Fibroblast of lung (primary cell): ENCODE results near the gene DPPA4. TPM values are rescaled to one million over a fixed set of nuclear protein-coding genes. Genes with fewer than 3 reads are reported as not detected.

Source experiments
- DNase-seq, 2 donors: peaks; one replicate each; pipeline versions ENCODE4 v3.0.0 to v3.0.0-alpha.2; 2010; ENCODE audit warnings: low read depth in 2 of 2
- H2AFZ ChIP-seq: 2 replicates; pipeline ENCODE4 v1.5.1; 2012; ENCODE audit warnings: low read length, control low read depth, inconsistent platforms
- H3K27ac ChIP-seq: 2 replicates; pipeline ENCODE4 v1.5.1; 2011; ENCODE audit warnings: low read length, control low read depth; ENCODE audit not compliant: insufficient read depth
- H3K27me3 ChIP-seq: 2 replicates; pipeline ENCODE4 v1.5.1; 2011; ENCODE audit warnings: mild to moderate bottlenecking, low read length; ENCODE audit not compliant: control insufficient read depth, insufficient read depth
- H3K36me3 ChIP-seq: 2 replicates; pipeline ENCODE4 v1.5.1; 2011; ENCODE audit warnings: low read length; ENCODE audit not compliant: control insufficient read depth, insufficient read depth
- H3K4me1 ChIP-seq: 2 replicates; pipeline ENCODE4 v1.5.1; 2011; ENCODE audit warnings: low read length; ENCODE audit not compliant: control insufficient read depth, insufficient read depth; ENCODE audit errors: extremely low read depth
- H3K4me2 ChIP-seq: 2 replicates; pipeline ENCODE4 v1.5.1; 2011; ENCODE audit warnings: low read length, control low read depth; ENCODE audit not compliant: insufficient read depth; ENCODE audit errors: extremely low read depth
- H3K4me3 ChIP-seq, 4 experiments: fragments of 200-600 bp in 1 of 4; sonication (generic) in 1 of 4; replicated peaks in 1 of 4; 2 replicates each; pipeline ENCODE4 v1.5.1; 2011 to 2016; ENCODE audit warnings: low read length in 4 of 4, low read depth in 3 of 4, mild to moderate bottlenecking in 3 of 4, control low read depth in 2 of 4, inconsistent platforms in 1 of 4, mixed read lengths in 1 of 4; ENCODE audit not compliant: insufficient read depth in 1 of 4; ENCODE audit errors: control extremely low read depth in 1 of 4
- H3K79me2 ChIP-seq: 2 replicates; pipeline ENCODE4 v1.5.1; 2012; ENCODE audit warnings: mild to moderate bottlenecking, low read length, inconsistent platforms; ENCODE audit not compliant: control insufficient read depth, insufficient read depth
- H3K9ac ChIP-seq: 2 replicates; pipeline ENCODE4 v1.5.1; 2011; ENCODE audit warnings: mild to moderate bottlenecking, low read length, control low read depth; ENCODE audit not compliant: insufficient read depth
- H3K9me3 ChIP-seq: 2 replicates; pipeline ENCODE4 v1.5.1; 2012; ENCODE audit warnings: low read depth, low read length; ENCODE audit not compliant: control insufficient read depth, insufficient read depth
- H4K20me1 ChIP-seq: 2 replicates; pipeline ENCODE4 v1.5.1; 2011; ENCODE audit warnings: low read length; ENCODE audit not compliant: control insufficient read depth, insufficient read depth; ENCODE audit errors: extremely low read depth
- CTCF ChIP-seq, 2 donors: IDR thresholded peaks in 1 of 2; conservative IDR thresholded peaks in 1 of 2; 1 replicate in 1 of 2; 2 replicates in 1 of 2; pipeline ENCODE4 v1.5.1; 2011 to 2012; ENCODE audit warnings: low read length in 2 of 2, control low read depth in 1 of 2, inconsistent platforms in 1 of 2, low read depth in 1 of 2, mild to moderate bottlenecking in 1 of 2
- EZH2 ChIP-seq: IDR thresholded peaks from 2 replicates; pipeline ENCODE4 v1.5.1; 2012; ENCODE audit warnings: low read length, control low read depth, mild to moderate bottlenecking; ENCODE audit errors: missing control alignments
- polyA plus RNA-seq, 2 donors: library from polyadenylated mRNA; depleted of rRNA in 1 of 2; stranded (reverse) in 1 of 2; unstranded in 1 of 2; fragments of >200 nt; gene quantifications; 2 replicates each; pipeline ENCODE4 v1.2.1, GENCODE V29; 2011 to 2012; ENCODE audit warnings: missing spikeins in 1 of 2
- total RNA-seq: library from RNA; depleted of rRNA; stranded (reverse); fragments of >200 nt; gene quantifications from 2 replicates; pipeline ENCODE4 v1.2.1, GENCODE V29; 2014

Gene DPPA4
- total and polyA plus RNA-seq, 2 donors (not counting 1 experiment from before 2014, with no cell fraction given), result 0.02 TPM; not detected in 1

DNA sequence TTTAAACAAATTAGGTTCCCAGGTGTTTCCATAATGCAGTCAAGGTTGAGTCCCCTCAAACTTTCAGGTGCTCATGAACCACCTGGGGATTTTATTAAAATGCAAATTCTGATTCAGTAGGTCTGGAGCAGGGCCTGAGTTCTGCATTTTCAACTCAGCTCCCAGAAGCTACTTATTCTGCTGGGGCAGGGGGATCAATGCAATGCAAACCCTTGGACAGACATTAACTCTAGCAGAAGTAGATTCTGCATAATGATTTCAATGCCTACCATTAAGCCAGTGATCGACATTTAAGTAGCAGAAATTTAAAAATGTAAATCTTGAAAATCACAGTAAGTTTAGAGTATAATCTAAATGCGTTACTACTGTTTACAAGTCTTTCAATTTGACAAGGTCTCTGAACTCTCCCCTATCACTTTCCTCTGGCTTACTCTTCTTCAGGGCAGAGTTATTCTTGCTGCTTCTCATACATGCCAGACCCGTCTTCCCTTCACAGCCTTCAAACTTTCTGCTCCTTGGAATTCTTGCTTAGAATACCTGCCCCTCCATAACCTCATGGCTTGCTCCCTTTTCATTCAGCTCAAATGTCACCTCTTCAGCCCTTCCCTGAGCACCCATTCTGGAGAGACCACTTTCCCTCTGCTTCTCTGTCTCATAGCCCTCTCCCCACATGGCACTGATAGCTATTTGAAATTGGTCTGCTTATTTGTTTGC lies 19.3 kb upstream of the DPPA4 start:
- Histone ChIP-seq H3K27me3 (no peaks in the 10 kb centered on the region), H3K36me3 (no peaks in the 10 kb centered on the region), H3K4me1 (no peaks in the 10 kb centered on the region), H3K9ac (no peak overlapping the region), H3K9me3 (no peaks in the 10 kb centered on the region), H3K79me2 (no peaks in the 10 kb centered on the region), H4K20me1 (no peaks in the 10 kb centered on the region), H3K4me2 (no peak overlapping the region), H3K4me3 (no peak overlapping the region), H3K27ac (no peak overlapping the region), H2AFZ (no peak overlapping the region)
- DNase-seq, result no peak
- TF ChIP-seq EZH2 (no peak), CTCF (conservative IDR thresholded peaks at IDR 0.05 in 1 of 2, IDR thresholded peaks at IDR 0.05 in 1 of 2; ENCODE audit: low read depth in 1 of 2, low read length in 2 of 2) (no peak)

GRCh38 chr3:109355625-109356441 lies 18.5 kb upstream of the DPPA4 start:
- H2AFZ ChIP-seq, result no peak overlapping the region
- no peak for TF ChIP-seq CTCF (conservative IDR thresholded peaks at IDR 0.05 in 1 of 2, IDR thresholded peaks at IDR 0.05 in 1 of 2; ENCODE audit: low read depth in 1 of 2, low read length in 2 of 2)
- TF ChIP-seq EZH2, result no peak
- H3K4me2 ChIP-seq, result no peak overlapping the region
- no peak for DNase-seq
- no peak overlapping the region for H3K27ac ChIP-seq
- H3K9me3 ChIP-seq, result no peaks in the 10 kb centered on the region
- no peaks in the 10 kb centered on the region for H3K36me3 ChIP-seq
- H3K4me1 ChIP-seq, result no peaks in the 10 kb centered on the region
- no peaks in the 10 kb centered on the region for H3K27me3 ChIP-seq
- no peaks in the 10 kb centered on the region for H3K79me2 ChIP-seq
- no peaks in the 10 kb centered on the region for H4K20me1 ChIP-seq
- H3K9ac ChIP-seq, result no peak overlapping the region
- H3K4me3 ChIP-seq, result peak overlapping the region in 1 of 4 experiments; percentile 12

DNA sequence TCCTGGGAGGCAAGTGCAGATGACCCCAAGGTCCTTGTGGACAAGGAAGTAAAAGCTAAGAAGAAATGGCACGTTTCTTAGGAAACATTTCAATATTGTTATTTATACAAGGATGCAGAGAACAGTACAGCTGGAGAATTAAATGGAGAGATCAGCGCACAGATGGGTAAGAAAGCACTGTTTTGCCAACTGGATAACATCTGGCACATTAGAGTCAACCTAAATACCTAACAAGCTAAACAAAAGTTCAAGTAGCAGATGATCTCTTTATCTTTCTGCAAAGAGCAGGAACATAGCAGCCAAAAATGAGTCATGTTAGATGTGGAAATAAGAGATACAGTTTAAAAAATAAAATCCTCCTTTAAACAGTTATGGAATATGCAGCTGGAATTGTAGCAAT lies 15.7 kb upstream of the DPPA4 start:
- no peak overlapping the region for H2AFZ ChIP-seq
- no peaks in the 10 kb centered on the region for H3K9me3 ChIP-seq
- no peaks in the 10 kb centered on the region for H3K4me1 ChIP-seq
- peak in 1 of 2 donors; percentile 63 for DNase-seq
- no peak for TF ChIP-seq EZH2
- no peak overlapping the region for H3K4me3 ChIP-seq
- H3K9ac ChIP-seq, result no peak overlapping the region
- H3K27me3 ChIP-seq, result no peaks in the 10 kb centered on the region
- H3K27ac ChIP-seq, result no peak overlapping the region
- H4K20me1 ChIP-seq, result no peaks in the 10 kb centered on the region
- no peaks in the 10 kb centered on the region for H3K36me3 ChIP-seq
- H3K4me2 ChIP-seq, result no peak overlapping the region
- H3K79me2 ChIP-seq, result no peaks in the 10 kb centered on the region
